Measurements from ENCODE around the gene SCD5. TPM values are rescaled to one million over a fixed set of nuclear protein-coding genes. Genes with fewer than 3 reads are reported as not detected.

SCD5 gene
- total and polyA plus RNA-seq, 2 donors (not counting 1 experiment from before 2014, with no cell fraction given) = 0.03 TPM; not detected in 1

- POLR2A ChIA-PET = no interaction called here
- Histone ChIP-seq H3K36me3 (replicated peaks in 1 of 2; ENCODE audit: control extremely low read depth in 1 of 2, control insufficient read depth in 1 of 2, extremely low read depth in 1 of 2, insufficient read depth in 2 of 2, low read length in 1 of 2) (no peaks in the 10 kb centered on the region), H3K9me3 (ENCODE audit: control extremely low read depth in 1 of 3, control insufficient read depth in 2 of 3, insufficient read depth in 1 of 3, low read length in 2 of 3) (no peaks in the 10 kb centered on the region), H3K79me2 (ENCODE audit: control insufficient read depth, insufficient read depth, low read length) (no peaks in the 10 kb centered on the region), H3K27me3 (replicated peaks in 1 of 4; ENCODE audit: control extremely low read depth in 1 of 4, control insufficient read depth in 3 of 4, insufficient read depth in 4 of 4, low read length in 3 of 4) (no peaks in the 10 kb centered on the region), H3K4me3 (ENCODE audit: control extremely low read depth in 1 of 5, extremely low read depth in 1 of 5, insufficient read depth in 1 of 5, low read depth in 2 of 5, low read length in 4 of 5) (no peak overlapping the region), H2AFZ (ENCODE audit: insufficient read depth, low read depth, low read length, poor library complexity, severe bottlenecking) (no peak overlapping the region), H3K4me2 (replicated peaks; ENCODE audit: low read depth, low read length, poor library complexity, severe bottlenecking) (no peak overlapping the region), H3K4me1 (ENCODE audit: control insufficient read depth in 2 of 2, insufficient read depth in 2 of 2, low read length in 2 of 2) (no peaks in the 10 kb centered on the region), H3K9ac (ENCODE audit: low read length) (no peak overlapping the region), H4K20me1 (ENCODE audit: control insufficient read depth, insufficient read depth, low read length, poor library complexity, severe bottlenecking) (no peaks in the 10 kb centered on the region), H3K27ac (ENCODE audit: low read length in 2 of 2) (no peak overlapping the region)
- peaks cover 3% of the 10 kb centered on the region for H3K27me3 Mint-ChIP-seq
- no peaks in the 10 kb centered on the region for H3K9me3 Mint-ChIP-seq (ENCODE audit: insufficient read depth)
- no peak for ATAC-seq (ENCODE audit: low read depth)
- no peak overlapping the region for H3K27ac Mint-ChIP-seq
- no CpG with 5 or more reads among the region's 2 CpGs for WGBS (ENCODE audit: insufficient coverage)
- no peak overlapping the region for H3K4me3 Mint-ChIP-seq
- no peaks in the 10 kb centered on the region for H3K4me1 Mint-ChIP-seq
- intact Hi-C loops (cut with micrococcal nuclease) = no loop called here
- TF ChIP-seq CTCF (IDR thresholded peaks at IDR 0.05) (no peak), EZH2 (IDR thresholded peaks at IDR 0.05; ENCODE audit: borderline replicate concordance, insufficient read depth, low read depth, low read length, poor library complexity, severe bottlenecking) (no peak)
- CTCF ChIA-PET = no interaction called here
- no peak for DNase-seq
Observed at GRCh38 chr4:82618103-82618720, 180.4 kb downstream of the SCD5 start.

DNA sequence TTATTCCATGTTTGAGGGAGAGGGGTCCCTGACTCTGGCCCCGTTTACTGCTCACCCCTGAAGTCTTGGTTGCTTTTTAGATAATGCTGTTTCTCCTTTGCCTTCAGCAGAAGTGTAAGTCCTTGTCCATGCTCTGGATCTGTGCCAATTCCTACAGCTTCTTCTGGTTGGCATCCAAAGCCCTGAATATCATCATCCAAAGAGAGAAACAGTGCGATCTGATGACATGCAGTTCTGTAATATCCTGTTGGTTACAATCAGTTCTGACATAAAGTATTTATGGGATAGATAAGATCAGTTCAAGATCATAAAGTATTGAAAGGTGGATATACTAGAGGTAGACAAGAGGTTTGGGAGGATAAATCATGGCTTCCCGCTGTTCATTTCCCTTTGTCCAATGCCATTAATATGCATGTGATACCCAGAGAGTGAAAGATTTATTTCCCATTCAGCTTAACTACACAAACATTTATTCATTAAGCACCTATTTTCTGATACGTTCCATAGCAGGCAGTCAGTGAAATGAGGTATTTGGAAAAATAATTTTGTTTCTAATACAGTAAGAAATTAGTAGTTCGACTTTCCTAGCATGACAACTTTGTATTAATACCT, 183.7 kb downstream of the SCD5 start:
- Mint-ChIP-seq H3K27me3 (peaks cover 3% of the 10 kb centered on the region), H3K4me3 (no peak overlapping the region), H3K4me1 (no peaks in the 10 kb centered on the region), H3K9me3 (ENCODE audit: insufficient read depth) (no peaks in the 10 kb centered on the region), H3K27ac (no peak overlapping the region)
- Histone ChIP-seq H3K4me3 (ENCODE audit: control extremely low read depth in 1 of 5, extremely low read depth in 1 of 5, insufficient read depth in 1 of 5, low read depth in 2 of 5, low read length in 4 of 5) (no peak overlapping the region), H3K4me2 (replicated peaks; ENCODE audit: low read depth, low read length, poor library complexity, severe bottlenecking) (no peak overlapping the region), H3K36me3 (replicated peaks in 1 of 2; ENCODE audit: control extremely low read depth in 1 of 2, control insufficient read depth in 1 of 2, extremely low read depth in 1 of 2, insufficient read depth in 2 of 2, low read length in 1 of 2) (no peaks in the 10 kb centered on the region), H2AFZ (ENCODE audit: insufficient read depth, low read depth, low read length, poor library complexity, severe bottlenecking) (no peak overlapping the region), H3K9me3 (ENCODE audit: control extremely low read depth in 1 of 3, control insufficient read depth in 2 of 3, insufficient read depth in 1 of 3, low read length in 2 of 3) (no peaks in the 10 kb centered on the region), H4K20me1 (ENCODE audit: control insufficient read depth, insufficient read depth, low read length, poor library complexity, severe bottlenecking) (no peaks in the 10 kb centered on the region), H3K4me1 (ENCODE audit: control insufficient read depth in 2 of 2, insufficient read depth in 2 of 2, low read length in 2 of 2) (no peaks in the 10 kb centered on the region), H3K79me2 (ENCODE audit: control insufficient read depth, insufficient read depth, low read length) (no peaks in the 10 kb centered on the region), H3K27ac (ENCODE audit: low read length in 2 of 2) (no peak overlapping the region), H3K27me3 (replicated peaks in 1 of 4; ENCODE audit: control extremely low read depth in 1 of 4, control insufficient read depth in 3 of 4, insufficient read depth in 4 of 4, low read length in 3 of 4) (no peaks in the 10 kb centered on the region), H3K9ac (ENCODE audit: low read length) (no peak overlapping the region)
- CTCF ChIA-PET = no interaction called here
- ATAC-seq (ENCODE audit: low read depth) (no peak), DNase-seq (no peak)
- TF ChIP-seq EZH2 (IDR thresholded peaks at IDR 0.05; ENCODE audit: borderline replicate concordance, insufficient read depth, low read depth, low read length, poor library complexity, severe bottlenecking) = no peak
- no peak for TF ChIP-seq CTCF (IDR thresholded peaks at IDR 0.05)
- intact Hi-C loops (cut with micrococcal nuclease) = no loop called here
- WGBS (ENCODE audit: insufficient coverage) = 100% methylated on average over 1 of the region's 5 CpGs
- POLR2A ChIA-PET = no interaction called here

Measured in B cell (primary cell).